Parathyroid adenoma (tissue), 2 donors: ENCODE data around the gene INPP4A.

Experiments used
- H2AFZ ChIP-seq: fragments of 300-600 bp; sonication (generic); one replicate; pipeline ENCODE4 v1.7.0; 2017; ENCODE audit warnings: antibody characterized with exemption, mild to moderate bottlenecking
- H3K27ac ChIP-seq: fragments of 300-600 bp; sonication (generic); one replicate; pipeline ENCODE4 v1.7.0; 2017
- H3K27me3 ChIP-seq: fragments of 300-600 bp; sonication (generic); one replicate; pipeline ENCODE4 v1.7.0; 2017; ENCODE audit warnings: low read length; ENCODE audit not compliant: control insufficient read depth, insufficient read depth
- H3K36me3 ChIP-seq: fragments of 300-600 bp; sonication (generic); one replicate; pipeline ENCODE4 v1.7.0; 2017; ENCODE audit warnings: low read length; ENCODE audit not compliant: control insufficient read depth, insufficient read depth
- H3K4me1 ChIP-seq: fragments of 300-600 bp; sonication (generic); one replicate; pipeline ENCODE4 v1.7.0; 2017; ENCODE audit warnings: control low read depth
- H3K4me2 ChIP-seq: fragments of 300-600 bp; sonication (generic); one replicate; pipeline ENCODE4 v1.7.0; 2017; ENCODE audit warnings: low read length
- H3K4me3 ChIP-seq: fragments of 300-600 bp; sonication (generic); one replicate; pipeline ENCODE4 v1.7.0; 2017; ENCODE audit warnings: low read depth, low read length
- H3K79me2 ChIP-seq: fragments of 300-600 bp; sonication (generic); one replicate; pipeline ENCODE4 v1.7.0; 2017; ENCODE audit warnings: control low read depth
- H3K9ac ChIP-seq: fragments of 300-600 bp; sonication (generic); one replicate; pipeline ENCODE4 v1.7.0; 2017; ENCODE audit warnings: mild to moderate bottlenecking
- H3K9me3 ChIP-seq: fragments of 300-600 bp; sonication (generic); one replicate; pipeline ENCODE4 v1.7.0; 2017; ENCODE audit warnings: low read length; ENCODE audit not compliant: control insufficient read depth
- TF ChIP-seq, protein P1 (sequence below): fragments of 300-600 bp; sonication (generic); IDR thresholded peaks from one replicate; pipeline ENCODE4 v1.7.0; 2017; ENCODE audit warnings: antibody characterized with exemption, mild to moderate bottlenecking
- donor health status: primary hyperparathyroidism.

Gene INPP4A

DNA sequence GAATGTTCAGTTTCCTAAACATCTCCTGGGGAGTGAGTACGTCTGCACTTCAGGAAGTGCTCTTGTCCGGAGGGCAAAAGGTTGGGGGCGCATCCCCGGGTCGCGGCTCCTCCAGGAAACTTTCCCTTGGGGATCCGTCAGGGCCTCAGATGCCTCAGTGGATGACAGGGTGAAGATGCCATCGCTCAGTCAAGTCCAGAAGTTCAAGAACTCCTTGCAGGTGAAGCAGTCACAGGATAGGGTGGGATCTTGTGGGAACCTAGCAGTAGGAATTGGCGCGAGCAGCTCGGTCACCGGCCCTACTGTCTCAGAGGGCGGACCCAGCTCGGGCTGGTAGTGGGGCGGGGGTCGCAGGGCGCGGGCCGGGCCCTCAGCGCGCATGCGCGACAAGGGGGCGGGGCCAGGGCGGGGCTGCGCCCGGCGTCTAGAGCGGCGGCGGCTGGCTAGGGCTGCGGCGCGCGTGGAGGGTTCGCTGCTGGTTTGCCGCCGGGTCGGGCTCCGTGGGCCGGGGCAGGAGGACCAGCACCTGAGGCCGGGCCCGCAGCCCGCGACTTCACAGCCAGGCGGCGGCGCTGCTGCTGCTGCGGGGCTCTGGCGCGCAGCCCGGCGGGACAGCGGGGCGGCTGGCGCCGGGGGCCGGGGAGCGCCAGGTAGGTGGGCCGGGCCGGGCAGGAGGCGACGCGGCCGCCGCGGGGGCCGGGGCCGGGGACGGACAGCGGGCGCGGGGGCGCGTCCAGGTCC, at the start of gene INPP4A:
TSS of gene INPP4A (plus strand) at position 423 of the 741 bp plus-strand sequence. CDS start 75,191 bp downstream, outside the sequence.
- peak within 1 kb of the TSS; percentile 98 for H2AFZ ChIP-seq
- H3K4me3 ChIP-seq, result peak within 1 kb of the TSS; percentile 76
- no peak within 1 kb of the TSS for H3K9ac ChIP-seq
- peak within 1 kb of the TSS; percentile 98 for H3K4me2 ChIP-seq
- H3K9me3 ChIP-seq, result no peaks in the 10 kb centered on the region
- TF ChIP-seq, protein P1, sequence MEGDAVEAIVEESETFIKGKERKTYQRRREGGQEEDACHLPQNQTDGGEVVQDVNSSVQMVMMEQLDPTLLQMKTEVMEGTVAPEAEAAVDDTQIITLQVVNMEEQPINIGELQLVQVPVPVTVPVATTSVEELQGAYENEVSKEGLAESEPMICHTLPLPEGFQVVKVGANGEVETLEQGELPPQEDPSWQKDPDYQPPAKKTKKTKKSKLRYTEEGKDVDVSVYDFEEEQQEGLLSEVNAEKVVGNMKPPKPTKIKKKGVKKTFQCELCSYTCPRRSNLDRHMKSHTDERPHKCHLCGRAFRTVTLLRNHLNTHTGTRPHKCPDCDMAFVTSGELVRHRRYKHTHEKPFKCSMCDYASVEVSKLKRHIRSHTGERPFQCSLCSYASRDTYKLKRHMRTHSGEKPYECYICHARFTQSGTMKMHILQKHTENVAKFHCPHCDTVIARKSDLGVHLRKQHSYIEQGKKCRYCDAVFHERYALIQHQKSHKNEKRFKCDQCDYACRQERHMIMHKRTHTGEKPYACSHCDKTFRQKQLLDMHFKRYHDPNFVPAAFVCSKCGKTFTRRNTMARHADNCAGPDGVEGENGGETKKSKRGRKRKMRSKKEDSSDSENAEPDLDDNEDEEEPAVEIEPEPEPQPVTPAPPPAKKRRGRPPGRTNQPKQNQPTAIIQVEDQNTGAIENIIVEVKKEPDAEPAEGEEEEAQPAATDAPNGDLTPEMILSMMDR, result no peak
- peaks cover 6% of the 10 kb centered on the region for H3K4me1 ChIP-seq
- H3K27ac ChIP-seq, result peak within 1 kb of the TSS; percentile 58
- H3K79me2 ChIP-seq, result peaks cover 18% of the 10 kb centered on the region
- no peaks in the 10 kb centered on the region for H3K36me3 ChIP-seq
- H3K27me3 ChIP-seq, result no peaks in the 10 kb centered on the region

DNA sequence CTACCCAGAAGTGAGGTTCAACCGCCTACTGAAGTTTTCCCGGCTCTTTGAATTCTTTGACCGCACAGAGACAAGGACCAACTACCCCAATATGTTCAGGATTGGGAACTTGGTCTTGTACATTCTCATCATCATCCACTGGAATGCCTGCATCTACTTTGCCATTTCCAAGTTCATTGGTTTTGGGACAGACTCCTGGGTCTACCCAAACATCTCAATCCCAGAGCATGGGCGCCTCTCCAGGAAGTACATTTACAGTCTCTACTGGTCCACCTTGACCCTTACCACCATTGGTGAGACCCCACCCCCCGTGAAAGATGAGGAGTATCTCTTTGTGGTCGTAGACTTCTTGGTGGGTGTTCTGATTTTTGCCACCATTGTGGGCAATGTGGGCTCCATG, 48.7 kb upstream of the INPP4A start:
- H3K4me2 ChIP-seq, result no peak overlapping the region
- no peak overlapping the region for H2AFZ ChIP-seq
- no peak overlapping the region for H3K4me3 ChIP-seq
- no peak overlapping the region for H3K27ac ChIP-seq
- no peaks in the 10 kb centered on the region for H3K36me3 ChIP-seq
- no peaks in the 10 kb centered on the region for H3K9me3 ChIP-seq
- H3K4me1 ChIP-seq, result no peaks in the 10 kb centered on the region
- H3K27me3 ChIP-seq, result no peaks in the 10 kb centered on the region
- no peaks in the 10 kb centered on the region for H3K79me2 ChIP-seq
- TF ChIP-seq, protein P1, result no peak
- no peak overlapping the region for H3K9ac ChIP-seq

DNA sequence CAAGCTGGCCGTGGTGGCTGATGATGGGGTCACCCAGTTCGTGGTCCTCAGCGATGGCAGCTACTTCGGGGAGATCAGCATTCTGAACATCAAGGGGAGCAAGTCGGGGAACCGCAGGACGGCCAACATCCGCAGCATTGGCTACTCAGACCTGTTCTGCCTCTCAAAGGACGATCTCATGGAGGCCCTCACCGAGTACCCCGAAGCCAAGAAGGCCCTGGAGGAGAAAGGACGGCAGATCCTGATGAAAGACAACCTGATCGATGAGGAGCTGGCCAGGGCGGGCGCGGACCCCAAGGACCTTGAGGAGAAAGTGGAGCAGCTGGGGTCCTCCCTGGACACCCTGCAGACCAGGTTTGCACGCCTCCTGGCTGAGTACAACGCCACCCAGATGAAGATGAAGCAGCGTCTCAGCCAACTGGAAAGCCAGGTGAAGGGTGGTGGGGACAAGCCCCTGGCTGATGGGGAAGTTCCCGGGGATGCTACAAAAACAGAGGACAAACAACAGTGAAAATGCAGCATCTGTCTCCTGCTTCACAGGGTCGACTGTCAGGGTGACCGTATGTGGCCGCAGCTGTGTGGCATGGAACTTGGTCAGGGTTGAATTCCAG, 47.8 kb upstream of the INPP4A start:
- Histone ChIP-seq H3K4me3 (no peak overlapping the region), H3K9ac (no peak overlapping the region)

DNA sequence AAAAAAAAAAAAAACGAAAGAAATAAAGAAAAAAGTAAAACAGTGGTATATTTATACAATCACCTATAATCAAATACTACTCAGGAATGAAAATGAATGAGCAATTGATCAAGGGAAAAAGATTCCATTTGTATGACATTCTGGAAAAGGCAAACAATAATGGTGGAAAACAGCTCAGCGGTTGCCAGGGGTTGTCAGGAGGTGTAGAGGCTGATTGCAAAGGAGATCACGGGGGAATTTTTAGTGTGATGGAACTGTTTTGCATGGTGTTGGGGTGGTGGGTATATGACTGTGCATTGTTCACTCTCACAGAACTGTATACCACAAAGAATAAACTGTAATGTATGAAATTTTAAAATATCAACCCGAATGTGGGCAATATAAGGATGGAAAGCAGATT, 45.5 kb upstream of the INPP4A start:
- no peaks in the 10 kb centered on the region for H3K4me1 ChIP-seq
- TF ChIP-seq, protein P1, result no peak

More for the DNA sequence above, 47.8 kb upstream of the INPP4A start:
- H3K27ac ChIP-seq, result no peak overlapping the region
- no peaks in the 10 kb centered on the region for H3K36me3 ChIP-seq
- H3K4me2 ChIP-seq, result no peak overlapping the region
- TF ChIP-seq, protein P1, result no peak
- H3K27me3 ChIP-seq, result no peaks in the 10 kb centered on the region
- H3K9me3 ChIP-seq, result no peaks in the 10 kb centered on the region
- no peaks in the 10 kb centered on the region for H3K79me2 ChIP-seq
- H3K4me1 ChIP-seq, result no peaks in the 10 kb centered on the region
- no peak overlapping the region for H2AFZ ChIP-seq

More for the DNA sequence above, 45.5 kb upstream of the INPP4A start:
- no peaks in the 10 kb centered on the region for H3K9me3 ChIP-seq
- no peak overlapping the region for H3K27ac ChIP-seq
- H3K27me3 ChIP-seq, result no peaks in the 10 kb centered on the region
- H3K9ac ChIP-seq, result no peak overlapping the region
- H2AFZ ChIP-seq, result no peak overlapping the region
- no peak overlapping the region for H3K4me2 ChIP-seq
- H3K4me3 ChIP-seq, result no peak overlapping the region
- no peaks in the 10 kb centered on the region for H3K79me2 ChIP-seq
- no peaks in the 10 kb centered on the region for H3K36me3 ChIP-seq
